K562 (cell line): ENCODE results near the gene MYBPC3. TPM values are rescaled to one million over a fixed set of nuclear protein-coding genes. Genes with fewer than 3 reads are reported as not detected.

Experiments used
- BRF1 ChIP-seq: IDR thresholded peaks from 3 replicates; pipeline ENCODE4 v1.6.1; 2011; ENCODE audit warnings: borderline replicate concordance, mild to moderate bottlenecking; ENCODE audit not compliant: insufficient read length; ENCODE audit errors: extremely low read depth
- BRF2 ChIP-seq: IDR thresholded peaks from 3 replicates; pipeline ENCODE4 v1.6.1; 2011; ENCODE audit warnings: borderline replicate concordance, mild to moderate bottlenecking; ENCODE audit not compliant: insufficient read length, insufficient read depth
- EZH2 ChIP-seq: IDR thresholded peaks from 2 replicates; pipeline ENCODE4 v1.6.1; 2012; ENCODE audit warnings: low read depth, mild to moderate bottlenecking, inconsistent platforms, low read length, borderline replicate concordance
- HINFP ChIP-seq: fragments of 450-650 bp; conservative IDR thresholded peaks from 2 replicates; pipeline ENCODE4 v1.6.1; 2016; ENCODE audit warnings: missing genetic modification characterization, low read depth, mild to moderate bottlenecking, control low read depth, missing compliant biosample characterization
- NFIC ChIP-seq: fragments of 450-650 bp; IDR thresholded peaks from 2 replicates; pipeline ENCODE4 v1.6.1; 2017; ENCODE audit warnings: mild to moderate bottlenecking, inconsistent platforms
- NR1H2 ChIP-seq: sonication (generic); formaldehyde crosslinking; IDR thresholded peaks from 2 replicates; pipeline ENCODE4 v1.4.0; 2020; ENCODE audit warnings: mild to moderate bottlenecking, missing genetic modification reagents
- NR3C1 ChIP-seq: sonication (generic); formaldehyde crosslinking; IDR thresholded peaks from 2 replicates; pipeline ENCODE4 v1.8.1; 2022; ENCODE audit warnings: missing genetic modification reagents
- PYGO2 ChIP-seq: fragments of 450-650 bp; IDR thresholded peaks from 2 replicates; pipeline ENCODE4 v1.6.1; 2016; ENCODE audit warnings: mild to moderate bottlenecking, missing genetic modification characterization, moderate library complexity, missing compliant biosample characterization
- STAT5B ChIP-seq: fragments of 250-450 bp; sonication (Bioruptor Pico); IDR thresholded peaks from 2 replicates; pipeline ENCODE4 v1.8.0; 2021; ENCODE audit warnings: mild to moderate bottlenecking, inconsistent platforms
- TBP ChIP-seq: optimal IDR thresholded peaks from 2 replicates; pipeline ENCODE3; 2011; ENCODE audit warnings: low read depth, low read length, improper control_type of control experiment
- TRIM25 ChIP-seq: fragments of 450-650 bp; IDR thresholded peaks from 2 replicates; pipeline ENCODE4 v1.7.0; 2016; ENCODE audit warnings: borderline replicate concordance
- ZBTB7A ChIP-seq: IDR thresholded peaks from 2 replicates; pipeline ENCODE4 v1.6.1; 2011; ENCODE audit warnings: low read depth, mild to moderate bottlenecking, low read length, moderate library complexity, borderline replicate concordance; ENCODE audit not compliant: control insufficient read depth
- ZNF274 ChIP-seq: IDR thresholded peaks from 2 replicates; pipeline ENCODE4 v1.6.1; 2011; ENCODE audit warnings: low read depth, mild to moderate bottlenecking, low read length, moderate library complexity, borderline replicate concordance
- ZNF3 ChIP-seq: fragments of 250-450 bp; sonication (Bioruptor Pico); IDR thresholded peaks from 2 replicates; pipeline ENCODE4 v1.5.0; 2021; ENCODE audit warnings: mild to moderate bottlenecking, moderate library complexity
- ZNF354B ChIP-seq: fragments of 250-450 bp; sonication (Bioruptor Pico); IDR thresholded peaks from 2 replicates; pipeline ENCODE4 v1.4.0; 2020
- ZNF41 ChIP-seq: fragments of 250-450 bp; sonication (Bioruptor Pico); conservative IDR thresholded peaks from 2 replicates; pipeline ENCODE4 v1.4.0; 2020; ENCODE audit warnings: mild to moderate bottlenecking
- ZNF518B ChIP-seq: fragments of 250-450 bp; sonication (Bioruptor Pico); IDR thresholded peaks from 2 replicates; pipeline ENCODE4 v1.5.0; 2021; ENCODE audit warnings: mild to moderate bottlenecking, moderate library complexity
- ZNF551 ChIP-seq: fragments of 250-450 bp; sonication (Bioruptor Pico); IDR thresholded peaks from 2 replicates; pipeline ENCODE4 v1.5.0; 2021; ENCODE audit warnings: mild to moderate bottlenecking, moderate library complexity
- ZNF785 ChIP-seq: fragments of 250-450 bp; sonication (Bioruptor Pico); IDR thresholded peaks from 2 replicates; pipeline ENCODE4 v1.4.0; 2020; ENCODE audit warnings: mild to moderate bottlenecking
- ZNF79 ChIP-seq: fragments of 250-450 bp; sonication (Bioruptor Pico); IDR thresholded peaks from 2 replicates; pipeline ENCODE4 v1.4.0; 2020; ENCODE audit warnings: low read depth, mild to moderate bottlenecking, moderate library complexity
- polyA plus RNA-seq, 8 experiments: library from polyadenylated mRNA; depleted of rRNA in 4 of 8; stranded (reverse) in 5 of 8; unstranded in 3 of 8; fragments of >200 nt; fragmentation: Nextera tagmentation in 2 of 8; fragmentation: Illumina TruSeq in 1 of 8; extraction: Ambion mirVana in 2 of 8; extraction: Trizol in 1 of 8; gene quantifications; 2 replicates each; pipeline versions ENCODE4 v1.2.1 to v1.2.3, GENCODE V29; 2011 to 2014; ENCODE audit warnings: inconsistent platforms in 1 of 8, missing spikeins in 1 of 8
- total RNA-seq, 7 experiments: library from RNA; depleted of rRNA in 6 of 7; stranded (reverse); fragments of >200 nt in 6 of 7; fragmentation: Illumina TruSeq in 2 of 7; extraction: Trizol in 2 of 7; gene quantifications; 2 replicates each; pipeline versions ENCODE4 v1.2.1 to v1.2.3, GENCODE V29; 2011 to 2021; ENCODE audit warnings: low replicate concordance in 1 of 7

The MYBPC3 gene
- total and polyA plus RNA-seq, 9 of the 15 experiments (the other 6 are each of a cell fraction or from before 2014, with no cell fraction given): 0.01 TPM; not detected in 8

- no peak for TF ChIP-seq BRF2
- TF ChIP-seq PYGO2 (tag): no peak
- peak; percentile 65 for TF ChIP-seq TBP
- TF ChIP-seq ZNF785 (CRISPR knock-in tag): no peak
- peak; percentile 97 for TF ChIP-seq ZBTB7A
- TF ChIP-seq NFIC: peak; percentile 59
- no peak for TF ChIP-seq TRIM25
- TF ChIP-seq ZNF79 (CRISPR knock-in tag): no peak
- TF ChIP-seq ZNF354B (CRISPR knock-in tag): no peak
- TF ChIP-seq STAT5B (CRISPR knock-in tag): no peak
- no peak for TF ChIP-seq ZNF518B (CRISPR knock-in tag)
- no peak for TF ChIP-seq BRF1
- TF ChIP-seq ZNF551 (CRISPR knock-in tag): no peak
- no peak for TF ChIP-seq EZH2
- no peak for TF ChIP-seq HINFP (tag)
- no peak for TF ChIP-seq ZNF41
- no peak for TF ChIP-seq NR1H2 (CRISPR knock-in tag)
- no peak for TF ChIP-seq NR3C1
- no peak for TF ChIP-seq ZNF3
- TF ChIP-seq ZNF274: no peak
Measured at GRCh38 chr11:47378010-47378835, 25.7 kb upstream of the MYBPC3 start, which contains the start of gene SPI1 (continued).
